HG02852 (cell line): Measurements from ENCODE around the gene RFPL1.
"Not testable (repeated sequence)": the region's sequence is repeated elsewhere in the genome, so short reads cannot be mapped to it uniquely, and the experiment has no call there.

Experiments used
- ATAC-seq: cut with Tn5 transposase; IDR thresholded peaks from one replicate; pipeline ENCODE4 v1.9.1; 2021; ENCODE audit warnings: mild to moderate bottlenecking, moderate library complexity; ENCODE audit not compliant: unreplicated experiment

RFPL1 gene

DNA sequence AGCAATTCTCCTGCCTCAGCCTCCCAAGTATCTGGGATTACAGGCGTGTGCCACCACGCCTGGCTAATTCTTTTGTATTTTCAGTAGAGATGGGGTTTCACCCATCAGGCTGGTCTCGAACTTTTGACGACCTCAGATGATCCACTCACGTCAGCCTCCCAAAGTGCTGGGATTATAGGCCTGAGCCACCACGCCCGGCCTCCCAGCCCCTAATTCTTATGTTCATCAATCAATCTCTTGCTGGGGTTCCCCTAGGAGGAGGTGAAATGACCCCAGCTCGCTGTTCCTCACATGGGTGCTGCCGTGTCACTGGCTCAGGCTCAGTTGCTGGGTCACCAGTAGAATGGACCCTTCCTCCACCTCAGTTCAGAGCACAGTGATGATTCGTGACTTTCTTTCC, at the start of gene RFPL1:
RFPL1 (plus strand) TSS at position 301 of the 400 bp plus-strand sequence.
- ATAC-seq, result not testable (repeated sequence)

DNA sequence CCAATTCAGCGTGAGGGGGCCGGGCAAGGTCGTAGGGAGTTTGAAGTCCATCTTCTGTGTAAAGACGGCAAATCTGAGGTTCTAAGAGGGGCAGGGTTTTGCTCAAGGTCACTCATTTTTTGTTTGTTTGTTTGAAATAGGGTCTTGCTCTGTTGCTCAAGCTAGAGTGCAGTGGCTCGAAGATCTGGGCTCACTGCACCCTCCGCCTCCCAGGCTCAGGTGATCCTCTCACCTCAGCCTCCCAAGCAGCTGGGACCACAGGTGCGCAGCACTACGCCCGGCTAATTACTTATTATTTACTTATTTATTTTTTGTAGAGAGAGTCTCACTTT, 49.7 kb upstream of the RFPL1 start:
- peak; percentile 12 for ATAC-seq

DNA sequence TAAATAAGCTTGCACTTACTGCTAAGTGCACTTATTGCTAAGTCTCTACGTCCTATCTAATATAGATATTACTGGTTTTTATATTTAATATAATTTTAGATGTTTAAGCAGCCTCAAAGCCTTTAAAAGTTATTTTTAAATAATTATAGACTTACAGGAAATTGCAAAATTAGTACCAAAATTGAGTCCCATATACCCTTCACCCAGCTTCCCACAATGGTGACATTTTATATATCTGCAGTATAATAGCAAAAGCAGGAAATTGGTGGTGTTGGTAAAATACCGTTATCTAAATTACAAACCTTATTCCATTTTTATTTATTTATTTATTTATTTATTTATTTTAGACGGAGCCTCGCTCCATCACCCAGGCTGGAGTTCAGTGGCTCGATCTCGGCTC, 48.1 kb upstream of the RFPL1 start:
- ATAC-seq, result no peak

DNA sequence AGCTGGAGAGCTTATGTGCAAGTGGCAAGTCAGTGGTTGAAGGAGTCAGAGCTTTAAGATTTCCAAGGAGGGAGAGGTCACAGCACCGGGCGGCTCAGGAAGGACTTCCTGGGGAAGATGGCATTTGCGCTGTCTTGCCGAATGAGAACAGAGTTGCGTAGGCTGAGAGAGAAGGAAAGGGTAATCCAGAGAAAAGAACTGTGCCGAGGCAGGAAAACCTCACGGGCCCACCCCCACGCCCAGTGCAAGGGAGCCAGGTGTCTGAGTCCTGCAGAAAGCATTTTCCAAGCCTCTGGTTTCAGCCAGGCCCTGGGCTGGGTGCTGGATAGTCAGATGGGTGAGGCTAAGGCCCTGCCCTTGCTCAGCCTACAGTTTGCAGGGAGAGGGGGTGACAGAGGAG, 46.8 kb upstream of the RFPL1 start:
- ATAC-seq, result no peak

DNA sequence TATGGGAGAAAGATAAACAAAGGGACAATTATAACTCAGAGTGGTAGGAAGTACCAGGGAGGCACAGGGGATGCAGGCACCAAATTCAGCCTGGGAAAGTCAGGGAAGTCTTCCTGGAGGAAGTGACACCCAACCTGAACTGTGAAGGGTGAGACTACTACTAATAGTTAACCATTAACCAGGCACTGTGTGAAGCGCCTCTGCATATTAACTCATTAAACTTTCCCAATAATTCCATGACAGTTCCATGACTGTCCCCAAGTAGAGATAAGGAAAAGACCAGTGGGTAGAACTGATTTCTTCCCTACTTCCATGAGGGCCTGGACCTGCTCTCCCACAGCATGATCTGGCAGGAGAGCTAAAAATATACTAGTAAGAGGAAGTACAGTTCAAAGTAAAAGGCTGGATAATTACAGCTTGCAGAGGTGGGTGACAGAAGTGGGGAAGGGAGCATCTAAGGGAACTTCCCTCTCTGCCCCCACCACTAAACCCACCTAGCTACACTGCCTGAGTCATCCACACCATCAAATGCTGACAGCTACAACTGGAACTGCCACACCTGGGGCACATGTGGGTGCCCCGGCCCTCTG, 45.3 kb upstream of the RFPL1 start:
- no peak for ATAC-seq

DNA sequence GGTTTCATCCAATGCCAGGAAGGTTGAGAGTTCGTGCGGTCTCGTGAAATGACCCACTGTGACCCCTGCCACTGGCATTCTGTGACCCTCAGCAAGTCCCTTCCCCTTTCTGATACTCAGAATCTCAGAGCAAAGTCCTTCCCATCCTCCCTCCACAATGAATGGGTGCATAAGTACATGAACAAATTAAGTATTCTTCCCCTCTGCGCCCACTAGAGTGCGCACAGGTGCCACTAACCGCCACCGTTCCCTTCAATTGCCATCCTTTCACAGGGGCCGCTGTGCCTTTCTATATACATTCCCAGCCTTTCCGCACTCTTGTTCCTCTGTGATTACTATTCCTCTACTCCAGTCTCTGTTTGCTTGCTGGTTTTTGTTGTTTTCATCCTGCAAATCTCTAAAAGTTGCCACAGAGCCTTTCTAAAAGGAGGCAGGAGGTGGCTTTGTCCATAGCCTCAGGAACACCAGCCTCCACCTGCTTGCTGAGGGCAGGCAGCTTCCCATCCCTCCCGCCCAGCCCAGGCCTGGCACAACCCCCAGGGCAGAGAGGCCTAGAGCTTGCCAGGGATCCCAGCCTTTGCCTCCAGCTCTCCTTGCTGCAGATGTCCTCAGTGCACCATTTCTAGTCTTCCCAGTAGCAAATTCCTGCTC, 43.3 kb upstream of the RFPL1 start:
- no peak for ATAC-seq

DNA sequence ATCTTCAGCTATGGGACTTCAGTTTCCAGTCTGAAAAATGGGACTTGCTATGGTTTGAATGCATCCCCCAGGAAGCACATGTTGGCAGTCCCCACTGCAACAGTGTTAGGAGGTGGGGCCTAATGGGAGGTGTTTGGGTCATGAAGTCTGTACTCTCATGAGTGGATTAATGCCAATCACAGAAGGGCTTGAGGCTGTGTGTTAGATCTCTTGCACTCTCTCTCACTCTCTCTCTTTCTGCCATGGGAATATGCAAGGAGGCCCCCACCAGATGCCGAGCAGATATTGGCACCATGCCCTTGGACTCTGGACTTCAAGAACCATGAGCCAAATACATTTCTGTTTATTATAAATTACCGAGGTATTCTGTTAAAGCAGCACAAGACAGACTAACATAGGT, 42.3 kb upstream of the RFPL1 start:
- ATAC-seq, result no peak

DNA sequence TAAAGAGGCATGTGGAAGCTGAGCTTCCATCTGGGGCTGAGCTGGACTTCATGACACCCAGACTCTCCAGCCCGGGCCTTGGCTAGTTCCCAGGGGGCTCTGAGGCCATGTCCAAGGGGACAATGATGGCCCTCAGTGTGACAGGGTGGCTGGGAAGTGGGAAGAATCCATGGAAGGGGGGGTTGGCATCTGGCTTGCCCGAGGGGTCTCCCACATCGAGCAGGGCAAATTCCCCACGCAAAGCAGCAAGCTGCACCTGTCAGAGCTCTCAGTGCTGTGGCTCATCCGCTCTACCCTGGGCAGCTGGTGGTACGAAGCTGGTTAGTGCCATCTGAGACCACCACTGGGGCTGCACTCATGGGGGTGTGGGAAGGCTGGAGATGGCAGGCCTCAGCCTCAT, 40.6 kb upstream of the RFPL1 start:
- no peak for ATAC-seq

DNA sequence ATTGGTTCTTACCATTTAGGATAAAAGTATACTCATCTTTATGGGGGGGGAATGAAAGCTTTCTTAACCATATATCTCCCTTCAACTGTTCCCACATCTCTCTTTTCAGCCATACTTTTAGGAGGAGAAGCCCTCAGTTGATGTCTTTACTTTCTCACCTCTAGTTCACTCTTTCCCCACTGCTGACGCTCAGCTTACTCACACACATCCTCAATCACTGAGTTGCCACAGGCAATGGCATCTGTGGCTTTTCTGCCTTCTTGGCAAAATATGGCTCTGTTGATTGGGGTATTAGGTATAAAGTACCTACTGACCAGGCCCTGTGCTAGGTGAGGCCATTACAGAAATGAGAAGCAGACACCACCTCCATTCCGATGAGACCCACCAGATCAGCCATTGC, 37.8 kb upstream of the RFPL1 start:
- ATAC-seq, result no peak

DNA sequence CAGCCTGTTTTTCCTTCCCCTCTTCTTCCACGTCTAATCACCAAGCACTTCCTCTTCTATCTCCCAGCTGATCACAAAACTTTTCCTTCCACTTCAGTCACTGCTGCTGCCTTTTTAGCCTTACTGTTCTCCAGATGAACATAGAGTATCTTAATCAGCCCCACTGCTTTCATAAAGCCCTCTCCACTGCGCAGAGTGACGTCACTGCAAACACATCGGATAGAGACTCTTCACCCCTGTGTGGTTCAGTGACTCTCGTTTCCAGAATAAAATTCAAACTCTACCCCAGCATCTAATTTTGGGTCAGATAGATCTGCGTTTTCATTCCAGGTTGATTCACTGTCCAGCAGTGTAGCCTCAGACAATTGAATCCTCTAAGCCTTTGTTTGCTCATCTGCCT, 36.8 kb upstream of the RFPL1 start:
- not testable (repeated sequence) for ATAC-seq

DNA sequence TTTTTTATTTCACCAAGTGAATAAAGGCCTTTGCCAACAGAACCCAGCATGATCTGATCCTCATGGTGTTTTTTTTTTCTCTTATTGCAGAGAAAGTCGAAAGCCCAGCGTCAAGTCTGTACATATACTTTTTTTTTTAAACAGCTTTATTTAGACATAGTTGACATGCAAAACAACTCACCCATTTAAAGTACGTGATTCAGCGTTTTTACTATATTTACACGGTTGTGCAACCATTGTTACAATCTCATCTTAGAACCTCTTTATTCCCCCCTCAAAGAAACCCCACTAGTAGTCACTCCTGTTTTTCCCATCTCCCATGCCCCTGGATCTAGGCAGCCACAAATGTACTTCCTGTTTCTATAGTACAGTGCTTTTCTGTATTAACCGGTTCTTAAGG, 29.4 kb upstream of the RFPL1 start:
- no peak for ATAC-seq

DNA sequence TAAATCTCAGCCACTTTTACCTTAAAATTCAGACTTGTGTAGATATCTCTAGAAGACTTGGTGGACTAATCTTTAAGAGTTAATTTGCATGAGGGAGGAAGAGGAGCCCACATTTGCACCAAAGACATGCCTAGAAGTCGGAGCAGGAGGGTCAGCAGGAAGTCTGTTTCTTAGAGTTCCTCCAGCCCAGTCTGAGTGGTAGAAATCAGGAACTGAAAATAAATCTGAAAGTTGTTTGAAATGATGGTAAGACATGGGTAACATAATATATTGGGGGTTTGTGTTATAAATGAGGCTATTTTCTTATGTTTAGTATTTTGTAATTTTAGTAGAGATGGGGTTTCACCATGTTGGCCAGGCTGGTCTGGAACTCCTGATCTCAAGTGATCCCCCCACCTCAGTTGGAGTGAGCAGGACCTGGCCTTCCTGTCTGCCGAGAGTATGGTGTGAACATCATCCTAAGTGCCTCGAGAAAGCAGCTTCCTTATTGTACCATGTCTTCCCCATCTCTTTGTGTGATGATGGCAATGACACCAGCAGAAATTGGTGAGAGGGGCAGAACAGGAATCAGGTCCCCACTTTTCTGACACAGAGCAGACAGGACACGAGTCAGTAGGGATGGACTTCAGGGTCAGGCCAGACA, 26.7 kb upstream of the RFPL1 start:
- not testable (repeated sequence) for ATAC-seq

DNA sequence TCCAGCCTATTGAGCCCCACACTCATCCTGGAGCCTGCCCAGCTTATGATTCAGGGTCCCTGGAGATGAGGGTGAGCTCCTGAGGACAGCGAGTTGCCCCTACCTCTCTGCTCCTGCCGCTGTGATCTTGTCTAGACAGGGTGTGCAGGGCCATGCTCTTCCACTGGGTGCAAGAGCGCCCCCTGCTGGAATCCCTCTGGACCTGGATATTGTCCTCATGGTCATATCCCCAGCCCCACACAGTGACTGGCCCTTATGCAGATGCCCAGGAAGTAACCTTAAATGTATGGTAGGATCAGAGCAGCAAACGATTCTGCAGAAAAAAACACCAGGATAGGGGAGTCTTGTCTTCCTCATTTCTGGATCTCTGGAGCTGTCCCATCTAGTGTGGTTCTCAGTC, 25.6 kb upstream of the RFPL1 start:
- ATAC-seq, result not testable (repeated sequence)

DNA sequence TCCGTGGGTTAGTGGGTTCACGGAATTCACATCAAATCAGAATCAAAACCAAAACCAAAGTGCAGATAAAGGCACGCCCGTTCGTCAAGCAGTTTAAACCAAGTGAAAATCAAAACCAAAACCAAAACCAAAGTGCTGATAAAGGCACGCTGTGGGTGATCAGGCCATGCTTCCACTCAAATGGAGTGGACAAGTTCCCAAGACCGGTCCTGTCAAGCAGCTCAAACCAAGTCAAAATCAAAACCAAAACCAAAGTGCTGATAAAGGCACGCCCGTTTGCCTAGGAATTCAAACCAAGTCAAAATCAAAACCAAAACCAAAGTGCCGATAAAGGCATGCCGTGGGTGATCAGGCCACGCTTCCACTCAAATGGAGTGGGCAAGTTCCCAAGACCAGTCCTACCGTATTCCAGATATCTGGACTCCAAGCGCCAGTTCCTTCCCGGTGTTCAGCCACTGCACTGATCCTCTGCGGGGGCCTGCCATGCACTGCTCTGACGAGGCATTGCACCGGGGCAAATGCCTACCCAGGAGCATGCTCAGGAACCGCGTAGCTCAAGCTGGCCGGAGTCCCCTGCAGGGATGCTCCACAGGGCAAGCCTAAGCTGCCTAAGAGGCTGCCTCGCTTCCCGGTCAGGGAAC, 23.3 kb upstream of the RFPL1 start:
- ATAC-seq, result not testable (repeated sequence)

DNA sequence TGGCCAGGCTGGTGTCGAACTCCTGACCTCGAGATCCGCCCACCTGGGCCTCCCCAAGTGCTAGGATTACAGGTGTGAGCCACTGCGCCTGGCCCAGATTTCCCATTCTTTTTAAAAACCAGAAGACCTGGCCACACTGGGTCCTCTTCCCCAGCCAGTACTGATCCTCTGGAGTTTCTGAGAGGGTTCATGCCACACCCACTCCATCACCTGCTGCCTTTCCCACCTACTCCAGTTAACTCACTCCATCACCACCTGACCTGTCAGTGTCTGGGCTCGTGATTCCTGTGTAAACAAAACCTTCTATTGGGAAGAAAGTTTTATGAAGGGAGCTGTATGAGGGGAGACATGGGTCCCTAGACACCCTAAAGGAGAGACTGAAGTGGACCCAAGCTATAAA, 19.7 kb upstream of the RFPL1 start:
- not testable (repeated sequence) for ATAC-seq

DNA sequence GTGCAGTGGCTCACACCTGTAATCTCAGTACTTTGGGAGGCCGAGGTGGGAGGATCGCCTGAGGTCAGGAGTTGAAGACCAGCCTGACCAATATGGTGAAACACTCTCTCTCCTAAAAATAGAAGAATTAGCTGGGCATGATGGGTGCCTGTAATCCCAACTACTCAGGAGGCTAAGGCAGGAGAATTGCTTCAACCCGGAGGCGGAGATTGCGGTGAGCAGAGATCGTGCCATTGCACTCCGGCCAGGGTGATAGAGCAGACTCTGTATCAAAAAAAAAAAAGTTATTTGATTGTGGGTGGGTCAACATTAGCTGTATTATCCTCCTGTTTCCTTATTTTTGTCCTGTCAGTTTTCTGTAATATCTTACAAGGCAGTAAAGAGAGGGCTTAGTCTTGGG, 11.9 kb upstream of the RFPL1 start:
- ATAC-seq, result no peak

DNA sequence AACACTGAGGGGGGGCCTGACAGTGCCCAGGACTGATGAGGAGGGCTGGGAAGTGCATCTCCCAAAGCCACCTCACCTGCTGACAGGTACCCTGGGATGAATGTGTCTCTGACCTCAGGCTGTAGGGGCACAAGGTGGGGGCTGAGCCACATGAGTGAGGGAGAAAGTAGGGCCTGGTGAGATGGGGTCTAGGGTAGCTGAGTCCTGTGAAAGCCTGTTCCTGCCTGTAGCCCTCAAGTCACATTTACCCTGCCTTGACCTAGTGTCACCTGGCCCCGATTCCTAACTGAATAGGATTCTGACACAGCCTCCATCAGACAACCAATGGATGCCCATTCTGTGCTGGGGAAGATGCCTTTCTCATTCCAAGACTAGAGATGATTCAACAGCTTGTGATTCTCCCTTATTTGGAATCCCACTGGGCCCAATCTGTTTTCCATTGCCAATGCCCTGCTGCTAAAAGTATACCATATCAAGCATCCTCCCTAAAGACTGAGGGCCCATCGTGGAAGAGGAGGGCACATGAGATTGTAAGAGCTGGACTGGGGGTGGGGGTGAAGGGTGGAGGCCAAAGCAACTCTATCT, 11.1 kb upstream of the RFPL1 start:
- ATAC-seq, result no peak

DNA sequence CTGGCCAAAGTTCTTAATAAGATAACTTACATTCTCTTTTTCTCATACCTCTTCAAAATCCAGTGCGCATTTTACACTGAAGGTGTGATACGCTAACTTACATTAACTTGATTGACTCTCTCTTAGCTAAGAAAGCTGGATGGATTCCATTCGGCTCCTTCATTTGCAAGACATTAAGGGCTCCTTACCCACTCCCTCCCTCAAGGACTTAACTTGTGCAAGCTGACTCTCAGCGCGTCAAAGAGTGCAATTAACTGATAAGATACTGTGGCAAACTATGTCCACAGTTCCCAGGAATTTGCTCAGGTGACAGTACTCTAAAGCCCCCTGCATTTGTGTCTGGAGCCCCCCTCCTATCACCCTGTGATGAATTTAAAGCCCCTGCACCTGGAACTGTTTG, 6.4 kb upstream of the RFPL1 start:
- no peak for ATAC-seq

DNA sequence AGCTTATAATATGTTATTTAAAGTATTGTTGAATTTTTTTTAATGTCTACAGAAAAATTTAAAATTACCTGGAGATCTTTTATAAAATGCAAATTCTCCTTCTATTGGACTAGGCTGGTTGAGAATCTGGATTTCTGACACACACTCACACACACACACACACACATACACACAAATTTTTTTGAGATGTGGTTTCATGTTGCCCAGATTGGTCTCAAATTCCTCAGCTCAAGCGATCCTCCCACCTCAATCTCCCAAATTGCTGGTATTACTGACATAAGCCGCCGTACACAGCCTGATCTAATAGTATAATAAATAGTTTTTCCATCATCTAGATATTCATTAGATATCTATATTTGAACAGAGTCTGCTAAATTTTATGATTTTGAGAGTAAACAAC, 4.5 kb upstream of the RFPL1 start:
- ATAC-seq, result no peak

DNA sequence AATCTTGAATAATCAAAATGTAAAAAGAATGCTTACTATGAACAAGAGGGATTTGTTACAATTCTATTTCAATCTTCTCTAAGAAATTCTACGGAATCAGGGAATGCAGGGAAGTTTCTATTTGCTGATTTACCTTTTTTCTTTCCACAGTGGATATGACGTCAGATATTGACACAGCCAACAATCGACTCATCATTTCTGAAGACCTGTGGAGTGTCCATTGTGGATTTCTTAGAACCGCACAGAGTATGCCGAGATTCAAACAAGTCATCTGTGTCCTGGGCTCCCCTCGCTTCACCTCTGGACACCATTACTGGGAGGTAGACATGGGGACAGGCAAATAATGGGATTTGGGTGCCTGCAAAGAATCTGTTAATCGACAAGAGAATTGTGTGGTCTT, 4.1 kb upstream of the RFPL1 start:
- ATAC-seq, result no peak

DNA sequence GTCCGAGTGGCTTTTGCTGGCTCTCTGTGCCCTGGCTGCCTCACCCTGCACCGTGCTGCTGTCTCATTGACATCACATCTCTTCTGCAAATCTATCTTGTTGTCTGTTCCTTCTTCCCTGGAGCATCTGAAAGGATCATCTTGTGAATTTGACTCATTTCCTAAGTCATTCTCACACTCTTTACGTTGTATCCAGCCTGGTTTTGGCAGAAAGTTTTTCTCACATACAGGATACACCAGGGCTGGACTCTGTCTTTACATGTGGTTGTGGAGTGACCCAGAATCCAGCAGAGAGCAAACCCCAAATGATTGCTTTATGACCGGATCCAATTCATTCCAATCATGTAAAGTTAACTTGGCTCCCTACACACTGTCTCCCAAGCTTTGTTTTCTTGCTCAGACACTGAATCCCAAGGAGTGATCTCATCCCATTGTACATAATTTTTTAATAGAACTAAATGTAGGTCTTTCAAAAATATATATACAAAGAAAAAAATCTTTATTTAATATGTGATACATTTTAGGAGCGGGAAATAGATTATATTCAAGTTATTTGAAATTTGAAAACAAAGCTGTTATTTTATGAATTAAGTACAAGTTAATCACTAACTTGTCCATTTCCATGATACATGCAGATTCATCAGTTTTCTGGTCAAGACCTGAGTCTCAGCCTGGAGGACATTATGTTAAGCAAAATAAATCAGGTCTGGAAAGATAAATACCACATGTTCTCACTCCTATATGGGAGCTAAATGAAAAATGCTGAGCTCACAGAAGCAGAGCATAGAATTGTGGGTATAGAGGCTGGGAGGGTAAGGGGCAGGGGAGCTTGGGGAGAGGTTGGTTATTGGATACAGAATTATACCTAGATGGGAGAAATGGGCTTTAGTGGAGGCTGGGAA, 2.9 kb upstream of the RFPL1 start:
- no peak for ATAC-seq
